HepG2 (cell line): ENCODE measurements around the gene ATE1. TPM values are rescaled to one million over a fixed set of nuclear protein-coding genes. Genes with fewer than 3 reads are reported as not detected.

Experiments
- ATAC-seq: fragments of 200-7000 bp; cut with Tn5 transposase; 3 replicates; pipeline ENCODE4 v1.9.1; 2020; ENCODE audit warnings: mild to moderate bottlenecking, moderate library complexity
- BruUV-seq: library from RNA; stranded (reverse); fragments of 400-500 nt; replicated peaks from 2 replicates; lab custom pipeline; 2021; lab: Mats Ljungman, UMichigan
- CTCF ChIA-PET: fragments of 300-600 bp; formaldehyde crosslinking; extraction: SDS; loops from one replicate; lab custom pipeline; 2021; ENCODE audit warnings: low total read pairs, inconsistent platforms, low intra/inter-chr PET ratio; lab: Yijun Ruan, JAX
- POLR2A ChIA-PET: fragments of 350-600 bp; sonication (Branson Sonifier 250); formaldehyde crosslinking; loops from one replicate; lab custom pipeline; 2020; ENCODE audit warnings: antibody characterized with exemption, inconsistent platforms; lab: Yijun Ruan, JAX
- DNase-seq: peaks from one replicate; pipeline ENCODE4 v3.0.0-alpha.2; 2015; ENCODE audit warnings: low spot score
- FAIRE-seq: peaks from 3 replicates; lab custom pipeline; 2011; peaks lifted over from hg19 to GRCh38; lab: Jason Lieb, UNC
- H2AFZ ChIP-seq: one replicate; pipeline ENCODE4 v1.6.1; 2011; ENCODE audit warnings: low read length, inconsistent platforms
- H3K27ac ChIP-seq: fragments of 300-600 bp; 3 replicates; pipeline ENCODE4 v1.8.0; 2011; ENCODE audit warnings: mixed run types, mild to moderate bottlenecking, mixed read lengths, low read length, inconsistent platforms; ENCODE audit not compliant: insufficient read depth; ENCODE audit errors: extremely low read length
- H3K27me3 ChIP-seq, 2 experiments: fragments of 200-600 bp in 1 of 2; 2 replicates in 1 of 2; 3 replicates in 1 of 2; pipeline versions ENCODE4 v1.6.0 to v1.8.0; 2011; ENCODE audit warnings: low read length in 2 of 2, mild to moderate bottlenecking in 2 of 2, moderate library complexity in 2 of 2, inconsistent platforms in 1 of 2; ENCODE audit not compliant: insufficient read depth in 2 of 2, control insufficient read depth in 1 of 2
- H3K36me3 ChIP-seq, 2 experiments: fragments of 200-600 bp in 1 of 2; replicated peaks in 1 of 2; 2 replicates in 1 of 2; 3 replicates in 1 of 2; pipeline versions ENCODE4 v1.5.1 to v1.8.0; 2011; ENCODE audit warnings: low read length in 2 of 2, inconsistent platforms in 1 of 2; ENCODE audit not compliant: insufficient read depth in 2 of 2, control insufficient read depth in 1 of 2
- H3K4me1 ChIP-seq: 2 replicates; pipeline ENCODE4 v1.5.1; 2012; ENCODE audit warnings: low read length, inconsistent platforms; ENCODE audit not compliant: insufficient read depth
- H3K4me2 ChIP-seq: 2 replicates; pipeline ENCODE4 v1.6.0; 2011; ENCODE audit warnings: low read depth, low read length, inconsistent platforms
- H3K4me3 ChIP-seq, 3 experiments: fragments of 200-600 bp in 1 of 3; sonication (generic), shearing (Covaris generic) in 1 of 3; replicated peaks in 1 of 3; 2 replicates each; pipeline ENCODE4 v1.5.1; 2011 to 2016; ENCODE audit warnings: low read length in 3 of 3, inconsistent platforms in 2 of 3, low read depth in 2 of 3, mild to moderate bottlenecking in 2 of 3, control low read depth in 1 of 3, mixed read lengths in 1 of 3; ENCODE audit not compliant: insufficient read depth in 1 of 3
- H3K79me2 ChIP-seq: one replicate; pipeline ENCODE4 v1.6.1; 2011; ENCODE audit warnings: low read length, inconsistent platforms; ENCODE audit not compliant: insufficient read depth
- H3K9ac ChIP-seq: 2 replicates; pipeline ENCODE4 v1.6.0; 2011; ENCODE audit warnings: mild to moderate bottlenecking, low read depth, low read length, inconsistent platforms; ENCODE audit not compliant: insufficient read depth
- H3K9me3 ChIP-seq: 2 replicates; pipeline ENCODE4 v1.5.1; 2012; ENCODE audit warnings: mild to moderate bottlenecking, low read length
- H4K20me1 ChIP-seq: 2 replicates; pipeline ENCODE4 v1.6.0; 2011; ENCODE audit warnings: inconsistent platforms, mild to moderate bottlenecking, low read length, moderate library complexity; ENCODE audit not compliant: insufficient read depth
- ATF4 ChIP-seq, 2 experiments: fragments of 450-650 bp in 1 of 2; sonication (generic) in 1 of 2; formaldehyde crosslinking; IDR thresholded peaks; 2 replicates each; pipeline versions ENCODE4 v1.5.0 to v1.8.0; 2020 to 2022; ENCODE audit warnings: mild to moderate bottlenecking in 1 of 2, missing genetic modification reagents in 1 of 2
- GTF2F1 ChIP-seq: fragments of 150-350 bp; IDR thresholded peaks from 2 replicates; pipeline ENCODE4 v1.6.1; 2014; ENCODE audit warnings: low read length
- HNRNPK ChIP-seq: fragments of 200-400 bp; formaldehyde crosslinking; IDR thresholded peaks from 2 replicates; pipeline ENCODE4 v1.6.1; 2018; ENCODE audit warnings: low read length, low read depth, moderate library complexity, mild to moderate bottlenecking; ENCODE audit not compliant: poor library complexity, severe bottlenecking
- KDM2A ChIP-seq: sonication (generic); formaldehyde crosslinking; IDR thresholded peaks from 2 replicates; pipeline ENCODE4 v1.4.0; 2020; ENCODE audit warnings: low read depth, missing genetic modification reagents, borderline replicate concordance
- PLRG1 ChIP-seq: fragments of 450-650 bp; conservative IDR thresholded peaks from 2 replicates; pipeline ENCODE4 v1.6.1; 2016
- SALL2 ChIP-seq: sonication (generic); formaldehyde crosslinking; IDR thresholded peaks from 2 replicates; pipeline ENCODE4 v1.8.1; 2023; ENCODE audit warnings: mild to moderate bottlenecking, missing genetic modification reagents, inconsistent platforms
- TBL1XR1 ChIP-seq: fragments of 150-350 bp; IDR thresholded peaks from 2 replicates; pipeline ENCODE4 v1.6.1; 2014; ENCODE audit warnings: borderline replicate concordance, low read length; ENCODE audit not compliant: partially characterized antibody
- ZNF143 ChIP-seq: sonication (generic); formaldehyde crosslinking; IDR thresholded peaks from 2 replicates; pipeline ENCODE4 v1.4.0; 2020; ENCODE audit warnings: missing genetic modification reagents
- ZNF773 ChIP-seq: sonication (generic); formaldehyde crosslinking; IDR thresholded peaks from 2 replicates; pipeline ENCODE4 v1.4.0; 2020; ENCODE audit warnings: missing genetic modification reagents, borderline replicate concordance
- ZNF776 ChIP-seq: sonication (generic); formaldehyde crosslinking; IDR thresholded peaks from 2 replicates; pipeline ENCODE4 v1.4.0; 2020; ENCODE audit warnings: mild to moderate bottlenecking, missing genetic modification reagents
- ZSCAN12 ChIP-seq: sonication (generic); formaldehyde crosslinking; IDR thresholded peaks from 2 replicates; pipeline ENCODE4 v1.9.0; 2021; ENCODE audit warnings: mild to moderate bottlenecking, missing genetic modification reagents
- WGBS: methylation state at CpG from one replicate; pipeline ENCODE4 v1.1.6; 2017; ENCODE audit warnings: low lambda C conversion rate; 5-methylcytosine and 5-hydroxymethylcytosine counted together
- in situ Hi-C: cut with HindIII; loops from 2 replicates; pipeline ENCODE4 v1.10.0; 2017; ENCODE audit warnings: low pct_unique_long_range_greater_than_20kb; ENCODE audit not compliant: extremely low pct_ligation_motif_present
- intact Hi-C: fragments of 100-400 bp; cut with micrococcal nuclease; formaldehyde crosslinking; loops from one replicate; pipeline ENCODE4 v1.10.0; 2022; ENCODE audit not compliant: unreplicated experiment
- polyA plus RNA-seq, 8 experiments: library from polyadenylated mRNA; depleted of rRNA in 3 of 8; stranded (reverse) in 7 of 8; unstranded in 1 of 8; fragments of >200 nt; fragmentation: Illumina TruSeq in 4 of 8; extraction: Trizol in 4 of 8; gene quantifications; 2 replicates each; pipeline versions ENCODE4 v1.2.1 to v1.2.3, GENCODE V29; 2011 to 2016; ENCODE audit warnings: low read depth in 4 of 8, missing spikeins in 1 of 8, mixed read lengths in 1 of 8; ENCODE audit not compliant: insufficient read depth in 1 of 8
- total RNA-seq, 5 experiments: library from RNA; depleted of rRNA; stranded (reverse); fragments of >200 nt; fragmentation: Illumina TruSeq; extraction: Trizol; gene quantifications; 2 replicates each; pipeline ENCODE4 v1.2.3, GENCODE V29; 2016; ENCODE audit warnings: low read depth in 1 of 5
- TF ChIP-seq, protein P1 (sequence below): sonication (generic); formaldehyde crosslinking; IDR thresholded peaks from 2 replicates; pipeline ENCODE4 v1.5.0; 2020; ENCODE audit warnings: missing genetic modification reagents
- TF ChIP-seq, protein P2 (sequence below): sonication (generic); formaldehyde crosslinking; IDR thresholded peaks from 2 replicates; pipeline ENCODE4 v1.4.0; 2020; ENCODE audit warnings: mild to moderate bottlenecking, low read depth, missing genetic modification reagents

ATE1 gene
- total and polyA plus RNA-seq, 2 of the 13 experiments (the other 11 are each of a cell fraction or from before 2014, with no cell fraction given), result 17.5 to 42.2 TPM

GRCh38 chr10:121921238-121921931 is 6.4 kb downstream of the ATE1 start:
- H3K79me2 ChIP-seq, result peaks cover 41% of the 10 kb centered on the region
- ChIA-PET CTCF (no interaction called here), POLR2A (no interaction called here)
- H3K36me3 ChIP-seq, result peaks cover 5 to 30% of the 10 kb centered on the region in 2 experiments; a peak in 4 of 5 replicates
- no peak overlapping the region for H2AFZ ChIP-seq
- no peak overlapping the region for H3K27ac ChIP-seq
- H3K4me2 ChIP-seq, result no peak overlapping the region
- H3K27me3 ChIP-seq, result no peaks in the 10 kb centered on the region
- no peaks in the 10 kb centered on the region for H3K9me3 ChIP-seq
- FAIRE-seq, result no peak
- no peak for DNase-seq
- no TSS peak for BruUV-seq
- 93% methylated on average over 10 of the region's 10 CpGs for WGBS
- no peak overlapping the region for H3K4me3 ChIP-seq
- ATAC-seq, result no peak
- intact Hi-C loops, result no loop called here
- peaks cover 35% of the 10 kb centered on the region for H3K4me1 ChIP-seq
- H4K20me1 ChIP-seq, result no peaks in the 10 kb centered on the region
- in situ Hi-C loops, result no loop called here
- TF ChIP-seq HNRNPK (no peak), ZNF143 (CRISPR knock-in tag) (no peak), ZSCAN12 (CRISPR knock-in tag) (no peak), TBL1XR1 (no peak), SALL2 (CRISPR knock-in tag) (no peak)
- TF ChIP-seq, protein P1, sequence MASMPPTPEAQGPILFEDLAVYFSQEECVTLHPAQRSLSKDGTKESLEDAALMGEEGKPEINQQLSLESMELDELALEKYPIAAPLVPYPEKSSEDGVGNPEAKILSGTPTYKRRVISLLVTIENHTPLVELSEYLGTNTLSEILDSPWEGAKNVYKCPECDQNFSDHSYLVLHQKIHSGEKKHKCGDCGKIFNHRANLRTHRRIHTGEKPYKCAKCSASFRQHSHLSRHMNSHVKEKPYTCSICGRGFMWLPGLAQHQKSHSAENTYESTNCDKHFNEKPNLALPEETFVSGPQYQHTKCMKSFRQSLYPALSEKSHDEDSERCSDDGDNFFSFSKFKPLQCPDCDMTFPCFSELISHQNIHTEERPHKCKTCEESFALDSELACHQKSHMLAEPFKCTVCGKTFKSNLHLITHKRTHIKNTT (CRISPR knock-in tag), result no peak
- no peak overlapping the region for H3K9ac ChIP-seq

- ChIA-PET CTCF (no interaction called here), POLR2A (interaction anchor here (1.4 kb wide), 1 partner anchor 7 kb away, joined by 3 read pairs; no protein-coding TSS in a partner anchor)
- no peak overlapping the region for H3K27ac ChIP-seq
- H3K79me2 ChIP-seq, result peaks cover 29% of the 10 kb centered on the region
- BruUV-seq, result no TSS peak
- H3K4me3 ChIP-seq, result no peak overlapping the region
- ATAC-seq (no peak), DNase-seq (no peak), FAIRE-seq (no peak)
- no peak overlapping the region for H2AFZ ChIP-seq
- 96% methylated on average over 10 of the region's 10 CpGs for WGBS
- H3K9ac ChIP-seq, result no peak overlapping the region
- intact Hi-C loops (no loop called here), in situ Hi-C loops (no loop called here)
- H4K20me1 ChIP-seq, result no peaks in the 10 kb centered on the region
- H3K9me3 ChIP-seq, result no peaks in the 10 kb centered on the region
- H3K36me3 ChIP-seq, result peaks cover 6 to 30% of the 10 kb centered on the region in 2 experiments; a peak in 4 of 5 replicates
- H3K4me1 ChIP-seq, result peaks cover 35% of the 10 kb centered on the region
- H3K4me2 ChIP-seq, result no peak overlapping the region
- no peaks in the 10 kb centered on the region for H3K27me3 ChIP-seq
- TF ChIP-seq, protein P2, sequence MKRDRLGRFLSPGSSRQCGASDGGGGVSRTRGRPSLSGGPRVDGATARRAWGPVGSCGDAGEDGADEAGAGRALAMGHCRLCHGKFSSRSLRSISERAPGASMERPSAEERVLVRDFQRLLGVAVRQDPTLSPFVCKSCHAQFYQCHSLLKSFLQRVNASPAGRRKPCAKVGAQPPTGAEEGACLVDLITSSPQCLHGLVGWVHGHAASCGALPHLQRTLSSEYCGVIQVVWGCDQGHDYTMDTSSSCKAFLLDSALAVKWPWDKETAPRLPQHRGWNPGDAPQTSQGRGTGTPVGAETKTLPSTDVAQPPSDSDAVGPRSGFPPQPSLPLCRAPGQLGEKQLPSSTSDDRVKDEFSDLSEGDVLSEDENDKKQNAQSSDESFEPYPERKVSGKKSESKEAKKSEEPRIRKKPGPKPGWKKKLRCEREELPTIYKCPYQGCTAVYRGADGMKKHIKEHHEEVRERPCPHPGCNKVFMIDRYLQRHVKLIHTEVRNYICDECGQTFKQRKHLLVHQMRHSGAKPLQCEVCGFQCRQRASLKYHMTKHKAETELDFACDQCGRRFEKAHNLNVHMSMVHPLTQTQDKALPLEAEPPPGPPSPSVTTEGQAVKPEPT, result no peak
- TF ChIP-seq ZNF773 (CRISPR knock-in tag) (no peak), ATF4 (CRISPR knock-in tag; IDR thresholded peaks at IDR 0.05) (no peak), ZNF776 (CRISPR knock-in tag) (no peak), PLRG1 (no peak), GTF2F1 (no peak), KDM2A (CRISPR knock-in tag) (no peak)
Observed at GRCh38 chr10:121919666-121920065, 8.2 kb downstream of the ATE1 start.
